Lower lobe of right lung (tissue), 2 donors: ENCODE measurements around the gene M1AP. TPM values are rescaled to one million over a fixed set of nuclear protein-coding genes. Genes with fewer than 3 reads are reported as not detected.
A peak's percentile ranks its signal among the peaks of the same experiment; 100 is the strongest.

Source experiments
- ATAC-seq, 2 donors: fragments of 200-7000 bp; cut with Tn5 transposase; one replicate each; pipeline ENCODE4 v1.9.1; 2020 to 2022; ENCODE audit warnings: mild to moderate bottlenecking in 2 of 2, moderate library complexity in 2 of 2
- DNase-seq: peaks from one replicate; pipeline ENCODE4 v3.0.0-alpha.2; 2020
- H3K27ac ChIP-seq: fragments of 200-600 bp; one replicate; pipeline ENCODE4 v1.8.0; 2022
- H3K27me3 ChIP-seq: fragments of 200-600 bp; one replicate; pipeline ENCODE4 v1.8.0; 2022; ENCODE audit warnings: low read depth
- H3K36me3 ChIP-seq: fragments of 200-600 bp; one replicate; pipeline ENCODE4 v1.8.0; 2022; ENCODE audit warnings: mild to moderate bottlenecking
- H3K4me1 ChIP-seq: fragments of 200-600 bp; one replicate; pipeline ENCODE4 v1.8.0; 2022
- H3K4me3 ChIP-seq: fragments of 200-600 bp; one replicate; pipeline ENCODE4 v1.8.0; 2022; ENCODE audit warnings: mild to moderate bottlenecking
- H3K9me3 ChIP-seq: fragments of 200-600 bp; one replicate; pipeline ENCODE4 v1.8.0; 2022
- intact Hi-C: fragments of 100-400 bp; cut with DNase I; formaldehyde crosslinking; loops from one replicate; pipeline ENCODE4 v1.11.0; 2022
- total RNA-seq: library from RNA; stranded (reverse); fragmentation: NEBNext Ultra II Directional; extraction: Animal tissue kit (Norgen Biotek cat#: 25700); gene quantifications from one replicate; pipeline ENCODE4 v1.2.1, GENCODE V29; 2021
- TF ChIP-seq, protein P1 (sequence below): fragments of 200-600 bp; IDR thresholded peaks from one replicate; pipeline ENCODE4 v1.8.0; 2022; ENCODE audit warnings: antibody characterized with exemption, mild to moderate bottlenecking
- donor health status: DM: no; HTN: yes; CAD: no; lungs with severe emphysema.

Gene M1AP
- total RNA-seq, 1 donor from 2014 or later, result 1.8 TPM

DNA sequence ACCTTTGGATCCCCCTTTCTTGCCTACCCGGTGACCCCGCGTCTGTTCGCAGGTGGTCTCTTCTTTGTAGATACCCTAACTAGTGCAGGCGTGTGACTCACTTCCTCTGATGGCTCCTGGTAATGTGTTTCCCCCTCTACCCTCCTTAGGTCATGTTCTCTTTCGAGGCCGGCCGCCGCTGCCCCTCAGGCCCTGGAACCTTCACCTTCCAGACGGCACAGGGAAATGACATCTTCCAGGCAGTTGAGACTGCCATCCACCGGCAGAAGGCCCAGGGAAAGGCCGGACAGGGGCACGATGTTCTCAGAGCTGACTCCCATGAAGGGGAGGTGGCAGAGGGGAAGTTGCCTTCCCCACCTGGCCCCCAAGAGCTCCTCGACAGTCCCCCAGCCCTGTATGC is 92.0 kb downstream of the M1AP start:
- H3K27ac ChIP-seq, result peak overlapping the region; percentile 90
- TF ChIP-seq, protein P1, sequence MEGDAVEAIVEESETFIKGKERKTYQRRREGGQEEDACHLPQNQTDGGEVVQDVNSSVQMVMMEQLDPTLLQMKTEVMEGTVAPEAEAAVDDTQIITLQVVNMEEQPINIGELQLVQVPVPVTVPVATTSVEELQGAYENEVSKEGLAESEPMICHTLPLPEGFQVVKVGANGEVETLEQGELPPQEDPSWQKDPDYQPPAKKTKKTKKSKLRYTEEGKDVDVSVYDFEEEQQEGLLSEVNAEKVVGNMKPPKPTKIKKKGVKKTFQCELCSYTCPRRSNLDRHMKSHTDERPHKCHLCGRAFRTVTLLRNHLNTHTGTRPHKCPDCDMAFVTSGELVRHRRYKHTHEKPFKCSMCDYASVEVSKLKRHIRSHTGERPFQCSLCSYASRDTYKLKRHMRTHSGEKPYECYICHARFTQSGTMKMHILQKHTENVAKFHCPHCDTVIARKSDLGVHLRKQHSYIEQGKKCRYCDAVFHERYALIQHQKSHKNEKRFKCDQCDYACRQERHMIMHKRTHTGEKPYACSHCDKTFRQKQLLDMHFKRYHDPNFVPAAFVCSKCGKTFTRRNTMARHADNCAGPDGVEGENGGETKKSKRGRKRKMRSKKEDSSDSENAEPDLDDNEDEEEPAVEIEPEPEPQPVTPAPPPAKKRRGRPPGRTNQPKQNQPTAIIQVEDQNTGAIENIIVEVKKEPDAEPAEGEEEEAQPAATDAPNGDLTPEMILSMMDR, result no peak
- peaks cover 16% of the 10 kb centered on the region for H3K4me1 ChIP-seq
- peak overlapping the region; percentile 95 for H3K4me3 ChIP-seq
- intact Hi-C loops, result no loop called here
- no peaks in the 10 kb centered on the region for H3K27me3 ChIP-seq
- ATAC-seq (no peak), DNase-seq (no peak)
- H3K9me3 ChIP-seq, result no peaks in the 10 kb centered on the region
- H3K36me3 ChIP-seq, result peaks cover 12% of the 10 kb centered on the region

DNA sequence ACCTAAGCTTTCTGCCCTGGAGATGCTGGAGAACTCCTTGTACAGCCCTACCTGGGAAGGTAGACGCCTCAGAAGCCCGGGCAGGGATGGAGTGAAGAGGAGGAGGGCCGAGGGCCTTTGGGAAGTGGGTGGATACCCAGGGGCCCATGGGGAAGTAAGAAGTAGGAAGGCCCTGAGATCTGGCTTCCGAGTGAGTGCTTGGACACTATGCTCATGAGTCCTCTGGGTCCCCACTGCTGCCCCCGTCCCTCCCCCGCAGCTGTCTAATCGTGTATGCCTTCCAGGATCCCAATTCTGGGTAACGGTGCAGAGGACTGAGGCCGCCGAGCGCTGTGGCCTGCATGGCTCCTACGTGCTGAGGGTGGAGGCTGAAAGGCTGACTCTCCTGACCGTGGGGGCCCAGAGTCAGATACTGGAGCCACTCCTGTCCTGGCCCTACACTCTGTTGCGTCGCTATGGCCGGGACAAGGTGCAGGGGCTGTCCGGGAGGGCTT is 92.5 kb downstream of the M1AP start:
- Histone ChIP-seq H3K27me3 (no peaks in the 10 kb centered on the region), H3K36me3 (peaks cover 12% of the 10 kb centered on the region), H3K27ac (peak overlapping the region; percentile 90), H3K9me3 (no peaks in the 10 kb centered on the region), H3K4me1 (peaks cover 16% of the 10 kb centered on the region), H3K4me3 (peak overlapping the region; percentile 95)
- intact Hi-C loops, result no loop called here
- ATAC-seq (peak in 1 of 2 donors; percentile 20), DNase-seq (peak; percentile 63)
- TF ChIP-seq, protein P1, result no peak

DNA sequence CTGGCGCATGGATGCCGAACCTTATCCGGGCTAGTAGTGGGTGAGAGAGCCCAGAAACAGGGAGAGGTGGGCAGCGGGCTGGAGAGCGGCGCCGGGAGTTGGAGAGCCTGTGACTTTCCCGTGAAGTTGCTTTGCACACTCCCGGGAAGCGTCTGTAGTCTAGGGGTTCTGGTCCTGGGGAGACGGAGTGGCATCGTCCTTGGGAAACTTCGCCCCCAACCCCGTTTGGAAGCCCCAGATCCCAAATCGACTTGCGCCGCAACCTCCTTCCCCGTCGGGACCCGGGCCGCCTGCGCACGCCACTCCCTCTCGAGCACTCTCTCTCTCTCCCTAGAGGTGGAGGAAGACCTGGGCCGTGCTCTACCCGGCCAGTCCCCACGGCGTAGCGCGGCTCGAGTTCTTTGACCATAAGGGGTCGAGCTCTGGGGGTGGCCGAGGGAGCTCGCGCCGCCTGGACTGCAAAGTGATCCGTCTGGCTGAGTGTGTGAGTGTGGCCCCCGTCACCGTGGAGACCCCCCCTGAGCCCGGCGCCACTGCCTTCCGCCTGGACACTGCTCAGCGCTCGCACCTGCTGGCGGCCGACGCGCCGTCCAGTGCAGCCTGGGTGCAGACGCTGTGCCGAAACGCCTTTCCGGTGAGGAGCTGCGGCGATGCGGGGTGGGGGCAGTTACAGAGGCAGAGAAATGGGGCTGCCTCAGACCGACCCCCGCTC is 93.2 kb downstream of the M1AP start:
- H3K4me1 ChIP-seq, result peaks cover 20% of the 10 kb centered on the region
- no peaks in the 10 kb centered on the region for H3K27me3 ChIP-seq
- no peaks in the 10 kb centered on the region for H3K9me3 ChIP-seq
- TF ChIP-seq, protein P1, result no peak
- DNase-seq (peak; percentile 82), ATAC-seq (peak; percentile 80 to 82)
- H3K4me3 ChIP-seq, result peak overlapping the region; percentile 95
- peaks cover 12% of the 10 kb centered on the region for H3K36me3 ChIP-seq
- intact Hi-C loops, result no loop called here
- peak overlapping the region; percentile 90 for H3K27ac ChIP-seq

DNA sequence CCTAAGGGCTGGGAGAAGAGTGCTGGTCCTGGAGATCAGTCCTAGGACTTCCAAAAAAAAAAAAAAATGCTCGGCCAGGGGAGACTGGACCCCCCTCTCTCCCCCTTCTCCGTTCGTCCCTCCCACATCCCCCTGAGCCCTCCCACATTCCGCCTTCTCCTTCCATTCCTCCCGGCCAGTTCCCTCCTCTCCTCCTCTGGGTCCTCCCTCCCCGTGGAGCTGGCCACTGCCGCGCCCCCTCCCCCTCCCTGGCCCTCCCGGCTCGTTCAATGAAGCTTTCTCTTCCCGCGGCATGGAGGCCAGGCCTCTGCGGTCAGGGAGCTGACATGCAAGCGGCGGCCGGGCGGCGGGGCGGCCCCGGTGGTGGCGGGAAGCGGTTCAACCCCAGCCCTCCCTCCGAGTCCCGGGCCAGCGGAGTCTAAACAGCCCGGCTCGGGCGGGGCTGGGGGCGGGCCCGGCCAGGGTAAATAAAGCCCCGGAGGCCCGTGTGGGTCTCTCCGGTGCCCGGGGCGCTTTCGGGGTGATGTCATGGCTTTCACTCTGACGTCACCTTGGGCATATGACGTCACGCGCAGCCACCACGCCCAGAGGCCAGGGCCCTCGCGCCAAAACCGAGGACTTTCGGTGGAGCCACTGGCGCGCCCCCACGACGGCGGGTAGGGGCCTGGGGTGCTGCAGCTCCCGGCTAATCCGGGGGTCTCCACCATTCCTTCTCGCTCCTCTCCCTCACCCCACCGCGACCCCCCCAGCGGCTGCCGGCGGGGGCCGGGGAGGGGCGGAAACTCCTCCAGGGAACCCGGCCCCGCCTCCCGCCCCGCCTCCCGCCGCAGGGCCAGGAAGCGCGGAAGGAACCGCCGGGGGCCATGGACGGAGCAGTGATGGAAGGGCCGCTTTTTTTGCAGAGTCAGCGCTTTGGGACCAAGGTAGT is 94.0 kb downstream of the M1AP start, which contains the start of the genes DOK1 and LOXL3:
Gene DOK1 (plus strand): TSS at position 829 of the 928 bp plus-strand sequence. CDS start 35 bp downstream, at position 864.
Gene LOXL3 (minus strand): TSS at position 51 of the 928 bp plus-strand sequence. CDS start 1,308 bp downstream, outside the sequence.
- peak; percentile 93 for DNase-seq
- H3K4me1 ChIP-seq, result peaks cover 28% of the 10 kb centered on the region
- H3K36me3 ChIP-seq, result peaks cover 12% of the 10 kb centered on the region
- TF ChIP-seq, protein P1, result no peak
- ATAC-seq, result peak; percentile 92 to 95
- peak within 1 kb of the TSS; percentile 95 for H3K4me3 ChIP-seq
- no peaks in the 10 kb centered on the region for H3K9me3 ChIP-seq
- peak within 1 kb of the TSS; percentile 90 for H3K27ac ChIP-seq
- intact Hi-C loops, result no loop called here
- no peaks in the 10 kb centered on the region for H3K27me3 ChIP-seq
